ENCODE results near the gene NBL1.
"Not testable (repeated sequence)": the region's sequence is repeated elsewhere in the genome, so short reads cannot be mapped to it uniquely, and the experiment has no call there.

The NBL1 gene

DNA sequence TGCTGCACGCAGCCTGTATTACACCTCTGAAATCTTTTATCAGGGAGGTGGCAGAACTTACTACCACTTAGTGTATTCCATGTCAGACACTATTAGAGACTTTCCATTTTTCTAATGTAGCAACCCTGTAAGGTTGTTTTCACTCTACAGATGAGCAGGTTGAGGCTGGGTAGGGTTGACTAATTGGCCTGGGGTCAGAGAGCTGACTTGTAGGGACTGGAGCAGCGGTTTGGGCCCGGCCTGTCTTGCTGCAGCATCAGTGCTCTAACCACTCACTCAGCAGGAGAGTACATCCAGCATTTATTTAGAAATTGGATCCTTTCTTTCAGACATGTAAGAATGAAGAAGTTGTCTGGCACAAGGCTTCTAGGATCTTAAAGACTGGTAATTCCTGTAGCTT is 25.7 kb upstream of the NBL1 start:
- Histone ChIP-seq H3K27ac (no peak overlapping the region), H4K20me1 (peaks cover 46 to 100% (median 90%) of the 10 kb centered on the region in 11 experiments), H3K36me3 (peaks cover 35 to 93% (median 71%) of the 10 kb centered on the region in 11 experiments), H3K4me3 (no peak overlapping the region), H3K4me1 (peaks cover 0 to 11% (median 0%) of the 10 kb centered on the region in 10 experiments; a peak in 1 of 20 replicates), H3K4me2 (no peak overlapping the region), H3K27me3 (no peaks in the 10 kb centered on the region), H3K9me3 (replicated peaks in 1 of 11) (no peaks in the 10 kb centered on the region), H3K9ac (no peak overlapping the region)
- TF ChIP-seq Cebpa-rat (IDR thresholded peaks at IDR 0.05): no peak

DNA sequence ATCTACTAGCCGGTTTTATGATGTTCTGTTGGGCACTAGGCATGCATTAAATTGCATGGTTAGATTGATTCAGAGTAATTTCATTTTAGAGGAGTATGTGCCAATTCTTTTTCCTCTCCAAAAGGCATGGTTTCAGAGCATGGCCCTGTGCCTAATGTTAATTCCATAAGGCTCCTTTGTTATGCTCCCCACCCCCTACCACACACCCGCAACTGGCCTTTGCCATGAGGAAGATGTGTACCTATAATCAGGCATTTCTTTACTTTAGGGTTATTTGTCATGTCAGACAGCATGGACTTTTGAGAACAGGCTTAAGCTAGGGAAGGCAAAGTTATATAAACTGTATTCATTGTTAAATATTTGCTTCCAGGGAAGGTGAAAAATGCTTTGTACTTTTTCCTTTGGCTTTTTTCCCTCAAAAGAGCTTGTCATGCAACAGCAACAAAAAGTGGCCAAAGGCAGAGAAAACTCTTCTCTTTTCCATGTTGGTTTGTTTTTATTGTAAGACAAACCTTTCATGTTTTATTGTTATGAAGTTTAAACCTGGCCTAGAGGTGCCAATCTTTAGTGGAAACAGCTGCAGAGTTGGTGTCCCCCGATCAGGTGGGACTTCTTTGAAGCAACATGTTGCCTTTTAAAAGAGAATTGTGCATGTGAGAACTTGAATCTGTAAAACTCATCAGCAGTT is 24.3 kb upstream of the NBL1 start:
- H3K4me1 ChIP-seq: peaks cover 0 to 11% (median 0%) of the 10 kb centered on the region in 10 experiments; a peak in 1 of 20 replicates

DNA sequence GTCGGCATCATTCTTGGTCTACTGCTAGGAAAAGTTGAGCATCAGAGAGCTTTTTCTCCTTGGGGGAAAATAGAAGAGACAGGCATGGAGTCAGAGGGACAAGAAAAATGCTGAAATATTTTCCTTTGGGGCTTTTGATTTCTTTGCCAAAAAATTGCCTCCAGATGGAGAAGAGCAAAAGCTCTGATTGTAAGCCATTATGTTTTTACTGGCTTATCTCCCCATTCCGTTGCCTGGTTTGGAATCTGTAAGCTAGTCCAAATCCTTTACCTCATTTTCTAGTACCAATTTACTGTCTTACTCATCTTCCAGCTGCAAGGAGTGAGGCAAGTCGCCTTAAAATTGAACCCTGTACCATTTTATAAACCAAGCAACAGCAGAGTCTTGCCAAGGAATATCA is 23.3 kb upstream of the NBL1 start:
- no peak for TF ChIP-seq Cebpa-rat (IDR thresholded peaks at IDR 0.05)
- H3K4me1 ChIP-seq: peaks cover 0 to 11% (median 0%) of the 10 kb centered on the region in 10 experiments; a peak in 1 of 20 replicates
- H3K36me3 ChIP-seq: peaks cover 44 to 95% (median 71%) of the 10 kb centered on the region in 11 experiments
- no peaks in the 10 kb centered on the region for H3K9me3 ChIP-seq (replicated peaks in 1 of 11)
- no peak overlapping the region for H3K27ac ChIP-seq
- H3K27me3 ChIP-seq: no peaks in the 10 kb centered on the region
- H3K4me3 ChIP-seq: no peak overlapping the region
- H3K9ac ChIP-seq: no peak overlapping the region
- peaks cover 27 to 96% (median 80%) of the 10 kb centered on the region in 11 experiments for H4K20me1 ChIP-seq
- no peak overlapping the region for H3K4me2 ChIP-seq

More for the DNA sequence above, 24.3 kb upstream of the NBL1 start:
- Histone ChIP-seq H3K36me3 (peaks cover 44 to 94% (median 71%) of the 10 kb centered on the region in 11 experiments), H3K9ac (no peak overlapping the region), H3K4me2 (no peak overlapping the region), H3K9me3 (replicated peaks in 1 of 11) (no peaks in the 10 kb centered on the region), H3K27me3 (no peaks in the 10 kb centered on the region), H4K20me1 (peaks cover 36 to 98% (median 80%) of the 10 kb centered on the region in 11 experiments), H3K27ac (no peak overlapping the region), H3K4me3 (no peak overlapping the region)
- no peak for TF ChIP-seq Cebpa-rat (IDR thresholded peaks at IDR 0.05)

DNA sequence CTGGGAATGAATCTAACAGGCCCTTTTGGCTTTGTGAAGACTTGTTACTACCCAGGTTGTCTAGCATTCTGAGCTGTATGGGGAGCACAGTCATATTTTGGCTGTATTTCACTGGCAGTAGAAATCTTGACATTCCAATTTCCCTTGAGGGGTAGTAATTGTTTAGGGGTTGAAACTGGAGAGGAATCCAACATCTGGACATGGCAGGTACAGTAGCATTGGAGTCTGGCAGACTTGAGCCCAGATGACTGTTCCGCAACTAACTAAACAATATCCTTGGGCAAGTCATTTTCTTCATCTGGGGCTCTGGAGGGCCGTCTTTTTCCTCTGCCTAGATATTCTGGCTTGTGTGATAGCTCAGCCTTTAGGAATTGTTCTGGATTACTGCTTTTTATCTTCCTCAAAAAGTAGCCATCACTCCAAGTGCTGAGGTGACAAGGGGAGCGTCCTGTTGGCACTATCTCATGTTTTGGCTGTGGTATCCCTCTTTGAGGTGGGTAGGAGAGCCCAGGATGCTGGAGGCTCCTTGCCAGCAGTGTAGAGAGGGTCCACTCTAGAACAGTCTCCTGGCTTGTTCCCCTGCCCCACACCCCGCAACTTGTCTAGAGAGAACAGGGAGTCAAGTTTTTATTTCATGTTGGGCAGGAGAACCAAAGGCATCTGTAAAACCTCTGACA is 22.7 kb upstream of the NBL1 start:
- Histone ChIP-seq H3K9me3 (replicated peaks in 1 of 11) (no peaks in the 10 kb centered on the region), H3K4me2 (no peak overlapping the region), H4K20me1 (peaks cover 24 to 96% (median 73%) of the 10 kb centered on the region in 11 experiments), H3K4me3 (no peak overlapping the region), H3K36me3 (peaks cover 49 to 95% (median 71%) of the 10 kb centered on the region in 11 experiments), H3K27ac (no peak overlapping the region), H3K27me3 (no peaks in the 10 kb centered on the region), H3K9ac (no peak overlapping the region), H3K4me1 (peaks cover 0 to 11% (median 0%) of the 10 kb centered on the region in 10 experiments; a peak in 1 of 20 replicates)
- no peak for TF ChIP-seq Cebpa-rat (IDR thresholded peaks at IDR 0.05)

DNA sequence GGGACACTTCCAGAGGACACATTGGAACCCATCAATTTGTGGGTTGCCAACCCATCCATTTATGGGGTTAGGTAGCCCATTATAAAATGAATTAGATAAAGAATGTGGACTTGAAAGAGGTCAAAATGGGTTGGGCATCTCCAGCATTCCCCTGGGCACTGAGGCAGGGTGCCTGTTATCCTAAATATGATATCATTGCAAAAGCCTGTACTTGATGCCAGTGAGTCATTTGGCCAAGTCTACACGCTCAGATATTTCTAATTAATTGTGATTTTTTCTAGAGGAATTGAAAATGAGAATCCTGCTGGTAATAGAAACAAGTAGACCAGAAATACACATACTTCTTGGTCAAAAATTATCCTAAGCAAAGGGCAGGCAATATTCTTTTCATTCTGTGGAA is 21.9 kb upstream of the NBL1 start:
- TF ChIP-seq Cebpa-rat (IDR thresholded peaks at IDR 0.05): no peak

DNA sequence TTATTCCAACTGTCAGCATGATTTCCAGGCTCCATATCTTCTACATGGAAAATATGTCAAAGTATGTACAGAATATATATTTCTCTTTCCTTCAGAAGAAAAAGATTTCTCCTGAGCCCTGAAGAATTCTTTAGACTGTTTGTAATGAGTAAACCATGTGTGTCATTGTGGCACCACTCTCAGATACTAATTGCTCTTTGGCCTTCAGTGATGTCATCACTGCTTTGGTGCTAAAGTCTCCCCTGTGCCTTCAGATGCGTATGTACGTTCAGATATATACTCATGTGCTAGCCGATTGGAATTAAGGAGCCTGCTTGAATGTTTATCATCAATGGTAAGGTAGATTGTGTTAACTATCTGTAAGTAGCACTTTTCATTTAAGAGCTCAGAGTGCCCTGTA is 20.6 kb upstream of the NBL1 start:
- Histone ChIP-seq H4K20me1 (peaks cover 16 to 86% (median 60%) of the 10 kb centered on the region in 11 experiments), H3K4me1 (peaks cover 0 to 8% (median 0%) of the 10 kb centered on the region in 10 experiments; a peak in 1 of 20 replicates), H3K9ac (no peak overlapping the region), H3K4me3 (no peak overlapping the region), H3K27me3 (no peaks in the 10 kb centered on the region), H3K27ac (no peak overlapping the region), H3K4me2 (no peak overlapping the region), H3K9me3 (replicated peaks in 1 of 11) (no peaks in the 10 kb centered on the region), H3K36me3 (peaks cover 61 to 95% (median 79%) of the 10 kb centered on the region in 11 experiments)
- no peak for TF ChIP-seq Cebpa-rat (IDR thresholded peaks at IDR 0.05)

More for the DNA sequence above, 21.9 kb upstream of the NBL1 start:
- Histone ChIP-seq H3K9ac (no peak overlapping the region; a peak in 1 of 22 replicates), H3K36me3 (peaks cover 57 to 95% (median 72%) of the 10 kb centered on the region in 11 experiments), H3K9me3 (replicated peaks in 1 of 11) (no peaks in the 10 kb centered on the region), H3K27ac (no peak overlapping the region), H3K4me1 (peaks cover 0 to 11% (median 0%) of the 10 kb centered on the region in 10 experiments; a peak in 1 of 20 replicates), H3K4me3 (no peak overlapping the region), H3K27me3 (no peaks in the 10 kb centered on the region), H4K20me1 (peaks cover 20 to 94% (median 71%) of the 10 kb centered on the region in 11 experiments), H3K4me2 (no peak overlapping the region)

DNA sequence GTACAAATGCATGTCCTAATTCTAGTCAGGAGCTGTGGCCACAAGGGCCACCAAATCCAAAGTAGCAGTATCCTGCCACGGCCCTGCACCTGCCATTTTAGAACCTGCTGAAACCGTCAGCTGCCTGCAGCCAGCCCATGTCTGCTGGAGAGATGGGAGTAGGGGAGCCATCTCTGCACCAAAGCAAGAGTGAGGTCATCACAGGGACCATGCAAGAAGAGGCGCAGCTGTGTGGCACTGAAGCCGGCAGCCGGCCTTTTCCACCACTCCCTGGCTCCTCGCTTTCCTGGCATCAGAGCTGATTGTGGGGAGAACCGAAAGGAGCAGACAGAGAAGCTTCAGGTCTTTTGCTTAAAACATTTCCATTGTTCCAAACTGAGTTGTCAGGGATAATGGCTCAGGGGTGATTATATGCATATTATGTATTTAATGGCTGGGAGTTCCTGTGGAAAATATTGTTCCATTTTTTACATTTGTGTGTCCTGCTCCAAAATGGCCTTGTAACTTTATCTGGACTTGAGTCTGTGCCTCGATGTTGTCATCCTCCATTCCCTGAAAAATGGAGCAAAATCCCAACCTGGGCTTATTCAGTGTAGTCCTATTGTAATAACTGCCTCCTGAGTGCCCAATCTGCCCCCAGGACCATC is 18.7 kb upstream of the NBL1 start:
- Histone ChIP-seq H3K27me3 (no peaks in the 10 kb centered on the region), H3K9me3 (replicated peaks in 1 of 11) (no peaks in the 10 kb centered on the region), H3K9ac (no peak overlapping the region), H3K4me2 (no peak overlapping the region), H4K20me1 (peaks cover 16 to 75% (median 41%) of the 10 kb centered on the region in 11 experiments), H3K36me3 (peaks cover 62 to 100% (median 84%) of the 10 kb centered on the region in 11 experiments), H3K4me1 (no peaks in the 10 kb centered on the region), H3K27ac (no peak overlapping the region), H3K4me3 (no peak overlapping the region)
- no peak for TF ChIP-seq Cebpa-rat (IDR thresholded peaks at IDR 0.05)

DNA sequence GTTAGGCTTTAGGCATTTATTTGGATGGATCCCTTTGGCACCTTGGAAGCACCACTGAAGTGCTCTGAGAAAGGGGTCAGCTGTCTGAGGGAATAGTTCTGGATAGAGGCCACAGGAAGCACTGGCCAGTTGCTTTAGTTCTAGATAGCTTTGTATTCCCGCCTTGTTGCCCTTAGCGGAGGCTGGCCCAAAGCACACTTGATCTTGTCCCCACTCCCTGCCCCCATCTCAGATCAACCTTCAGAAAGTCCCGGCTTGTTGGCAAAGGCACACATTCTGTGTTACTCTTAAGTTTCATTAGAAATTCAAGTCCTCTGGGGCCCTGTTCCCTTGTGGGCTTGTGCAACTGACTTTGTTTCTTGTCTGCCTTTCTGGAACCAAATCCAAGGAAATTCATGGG is 15.2 kb upstream of the NBL1 start:
- peaks cover 47 to 66% (median 62%) of the 10 kb centered on the region in 11 experiments for H3K36me3 ChIP-seq
- no peaks in the 10 kb centered on the region for H3K27me3 ChIP-seq
- H3K4me1 ChIP-seq: no peaks in the 10 kb centered on the region
- no peak overlapping the region for H3K4me3 ChIP-seq
- H4K20me1 ChIP-seq: peaks cover 0 to 40% (median 22%) of the 10 kb centered on the region in 11 experiments; a peak in 19 of 22 replicates
- no peaks in the 10 kb centered on the region for H3K9me3 ChIP-seq (replicated peaks in 1 of 11)
- no peak overlapping the region for H3K4me2 ChIP-seq
- no peak overlapping the region for H3K27ac ChIP-seq
- TF ChIP-seq Cebpa-rat (IDR thresholded peaks at IDR 0.05): no peak
- H3K9ac ChIP-seq: no peak overlapping the region

DNA sequence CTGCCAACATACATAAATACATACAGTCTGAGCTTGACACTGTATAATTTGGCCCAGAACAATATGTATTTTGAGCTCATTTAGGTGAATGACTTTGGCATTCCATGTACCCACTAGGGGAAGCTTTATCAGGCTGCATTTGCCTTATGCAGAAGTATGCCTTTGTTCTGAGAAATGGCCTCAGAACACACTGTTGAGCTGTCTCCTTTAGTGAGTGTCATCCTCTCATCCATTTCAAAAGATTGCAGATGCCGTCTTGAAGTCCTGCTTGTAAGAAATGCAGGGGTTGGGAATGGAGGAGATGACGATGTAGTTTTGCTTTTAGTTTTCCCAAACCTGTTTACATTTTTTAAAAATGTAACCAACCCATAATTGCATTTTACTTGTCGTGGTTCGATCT is 14.8 kb upstream of the NBL1 start:
- Histone ChIP-seq H3K9me3 (replicated peaks in 1 of 11) (no peaks in the 10 kb centered on the region), H3K4me1 (no peaks in the 10 kb centered on the region), H3K9ac (no peak overlapping the region), H3K27me3 (no peaks in the 10 kb centered on the region), H4K20me1 (peaks cover 0 to 38% (median 21%) of the 10 kb centered on the region in 11 experiments; a peak in 16 of 22 replicates), H3K36me3 (peaks cover 42 to 61% (median 58%) of the 10 kb centered on the region in 11 experiments), H3K27ac (no peak overlapping the region), H3K4me2 (no peak overlapping the region), H3K4me3 (no peak overlapping the region)
- TF ChIP-seq Cebpa-rat (IDR thresholded peaks at IDR 0.05): no peak

DNA sequence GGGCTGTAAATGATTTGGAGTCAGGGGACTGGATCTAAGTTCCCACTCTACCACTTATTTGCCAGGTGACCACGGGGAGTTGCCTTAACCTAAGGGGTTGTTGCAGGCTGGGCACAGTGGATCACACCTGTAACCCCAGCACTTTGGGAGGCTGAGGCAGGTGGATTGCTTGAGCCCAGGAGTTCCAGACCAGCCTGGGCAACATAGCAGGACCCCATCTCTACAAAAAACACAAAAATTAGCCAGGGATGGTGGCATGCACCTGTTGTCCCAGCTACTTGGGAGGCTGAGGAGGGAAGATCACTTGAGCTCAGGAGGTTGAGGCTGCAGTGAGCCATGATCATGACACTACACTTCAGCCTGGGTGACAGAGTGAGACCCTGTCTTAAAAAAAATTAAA is 13.9 kb upstream of the NBL1 start:
- not testable (repeated sequence) for H3K4me2 ChIP-seq; H3K27ac ChIP-seq; H3K4me3 ChIP-seq; H3K9ac ChIP-seq; H3K27me3 ChIP-seq; H3K4me1 ChIP-seq; H3K9me3 ChIP-seq (replicated peaks in 1 of 11)
- Histone ChIP-seq H3K36me3 (peaks cover 34 to 53% (median 49%) of the 10 kb centered on the region in 11 experiments), H4K20me1 (peaks cover 0 to 34% (median 17%) of the 10 kb centered on the region in 11 experiments; a peak in 15 of 22 replicates)

Data from BLaER1 treated with 17β-estradiol and CSF1 and Interleukin-3, amounts not matched to agents 10 nM and 100 nM (cell line).